Endothelial cell of umbilical vein (primary cell): Measurements from ENCODE around the gene ABHD14A. TPM values are rescaled to one million over a fixed set of nuclear protein-coding genes. Genes with fewer than 3 reads are reported as not detected.

Source experiments
- BruUV-seq: library from RNA; stranded (reverse); fragments of 400-500 nt; replicated peaks from 2 replicates; lab custom pipeline; 2021; lab: Mats Ljungman, UMichigan
- CTCF ChIA-PET: fragments of 300-600, 350-600 bp; sonication (Branson Sonifier 250); formaldehyde crosslinking; loops from one replicate; lab custom pipeline; 2021; ENCODE audit warnings: antibody characterized with exemption, inconsistent platforms; lab: Charles Lee
- POLR2A ChIA-PET: fragments of 300-600, 350-600 bp; sonication (Branson Sonifier 250); formaldehyde crosslinking; loops from one replicate; lab custom pipeline; 2021; ENCODE audit warnings: antibody characterized with exemption, inconsistent platforms; lab: Charles Lee
- DNase-seq: peaks from one replicate; pipeline ENCODE4 v3.0.0-alpha.2; 2011; ENCODE audit warnings: low read depth, low spot score
- FAIRE-seq: peaks from 2 replicates; lab custom pipeline; 2011; peaks lifted over from hg19 to GRCh38; lab: Jason Lieb, UNC
- H2AFZ ChIP-seq: 2 replicates; pipeline ENCODE4 v1.6.0; 2012; ENCODE audit warnings: low read depth, low read length, control low read depth, inconsistent platforms
- H3K27ac ChIP-seq: 2 replicates; pipeline ENCODE4 v1.5.1; 2011; ENCODE audit warnings: low read depth, mild to moderate bottlenecking, control low read depth, low read length, moderate library complexity; ENCODE audit not compliant: insufficient read depth
- H3K27me3 ChIP-seq, 2 experiments: 2 replicates each; pipeline versions ENCODE4 v1.6.0 to v1.6.1; 2011; ENCODE audit warnings: low read length in 2 of 2, mixed read lengths in 1 of 2; ENCODE audit not compliant: control insufficient read depth in 2 of 2, insufficient read depth in 2 of 2
- H3K36me3 ChIP-seq, 2 experiments: 2 replicates in 1 of 2; 3 replicates in 1 of 2; pipeline ENCODE4 v1.5.1; 2011; ENCODE audit warnings: low read length in 2 of 2, mild to moderate bottlenecking in 1 of 2, moderate library complexity in 1 of 2; ENCODE audit not compliant: control insufficient read depth in 2 of 2, insufficient read depth in 2 of 2; ENCODE audit errors: extremely low read depth in 1 of 2
- H3K4me1 ChIP-seq: 3 replicates; pipeline ENCODE4 v1.5.1; 2011; ENCODE audit warnings: mild to moderate bottlenecking, low read length; ENCODE audit not compliant: control insufficient read depth, insufficient read depth; ENCODE audit errors: extremely low read depth
- H3K4me2 ChIP-seq: 2 replicates; pipeline ENCODE4 v1.6.1; 2011; ENCODE audit warnings: low read length, control low read depth, mixed read lengths; ENCODE audit not compliant: insufficient read depth
- H3K4me3 ChIP-seq, 3 experiments: fragments of 200-600 bp in 1 of 3; sonication (generic), shearing (Covaris generic) in 1 of 3; replicated peaks in 1 of 3; 2 replicates each; pipeline ENCODE4 v1.5.1; 2011 to 2016; ENCODE audit warnings: control low read depth in 3 of 3, low read length in 3 of 3, mild to moderate bottlenecking in 2 of 3, inconsistent platforms in 1 of 3, low read depth in 1 of 3, moderate library complexity in 1 of 3; ENCODE audit not compliant: insufficient read depth in 1 of 3
- H3K79me2 ChIP-seq: 2 replicates; pipeline ENCODE4 v1.6.0; 2012; ENCODE audit warnings: low read length, inconsistent platforms; ENCODE audit not compliant: control insufficient read depth, insufficient read depth
- H3K9ac ChIP-seq: replicated peaks from 2 replicates; pipeline ENCODE3; 2011; ENCODE audit warnings: low read length, control low read depth; ENCODE audit not compliant: insufficient read depth; ENCODE audit errors: extremely low read depth
- H3K9me1 ChIP-seq: replicated peaks from 3 replicates; pipeline ENCODE4 v1.6.0; 2011; ENCODE audit warnings: mild to moderate bottlenecking, low read length; ENCODE audit not compliant: control insufficient read depth, insufficient read depth; ENCODE audit errors: extremely low read depth
- H3K9me3 ChIP-seq: replicated peaks from 2 replicates; pipeline ENCODE4 v1.5.1; 2012; ENCODE audit warnings: low read length, inconsistent platforms; ENCODE audit not compliant: control insufficient read depth, insufficient read depth
- H4K20me1 ChIP-seq: replicated peaks from 2 replicates; pipeline ENCODE3; 2011; ENCODE audit warnings: mild to moderate bottlenecking, low read length; ENCODE audit not compliant: control insufficient read depth, insufficient read depth; ENCODE audit errors: extremely low read depth
- EZH2 ChIP-seq: IDR thresholded peaks from 2 replicates; pipeline ENCODE4 v1.6.1; 2012; ENCODE audit warnings: borderline replicate concordance, low read depth, mild to moderate bottlenecking, moderate library complexity, low read length, inconsistent platforms; ENCODE audit not compliant: severe bottlenecking
- FOS ChIP-seq: IDR thresholded peaks from 2 replicates; pipeline ENCODE4 v1.6.1; 2011; ENCODE audit warnings: mild to moderate bottlenecking, low read length, moderate library complexity, borderline replicate concordance; ENCODE audit not compliant: insufficient read depth
- GATA2 ChIP-seq: IDR thresholded peaks from 2 replicates; pipeline ENCODE4 v1.7.0; 2011; ENCODE audit warnings: low read depth, mild to moderate bottlenecking, moderate library complexity, mixed read lengths, low read length; ENCODE audit not compliant: insufficient read length, insufficient read depth
- JUN ChIP-seq: IDR thresholded peaks from 2 replicates; pipeline ENCODE4 v1.6.1; 2011; ENCODE audit warnings: borderline replicate concordance, low read depth; ENCODE audit not compliant: insufficient read length, insufficient read depth
- MYC ChIP-seq: IDR thresholded peaks from one replicate; pipeline ENCODE4 v1.6.1; 2011; ENCODE audit warnings: mild to moderate bottlenecking, low read depth, low read length
- POLR2A ChIP-seq: IDR thresholded peaks from 2 replicates; pipeline ENCODE4 v1.6.1; 2012; ENCODE audit warnings: low read depth, mild to moderate bottlenecking, control low read depth, low read length
- POLR2AphosphoS5 ChIP-seq: IDR thresholded peaks from 2 replicates; pipeline ENCODE4 v1.6.1; 2012; ENCODE audit warnings: low read depth, mild to moderate bottlenecking, control low read depth, low read length, moderate library complexity; ENCODE audit not compliant: insufficient read depth
- dilution Hi-C: fragments of 300-500 bp; cut with MboI; formaldehyde crosslinking; loops from one replicate; pipeline ENCODE4 v1.15.0; 2019; ENCODE audit warnings: low sequenced_read_pairs; ENCODE audit not compliant: extremely low pct_ligation_motif_present
- intact Hi-C: fragments of 100-400 bp; cut with micrococcal nuclease; formaldehyde crosslinking; loops from one replicate; pipeline ENCODE4 v1.10.0; 2022
- polyA plus RNA-seq, 4 experiments: library from polyadenylated mRNA; depleted of rRNA in 3 of 4; stranded (reverse) in 3 of 4; unstranded in 1 of 4; fragments of >200 nt; gene quantifications; 2 replicates each; pipeline versions ENCODE4 v1.2.1 to v1.2.3, GENCODE V29; 2011 to 2012; ENCODE audit warnings: missing spikeins in 1 of 4
- total RNA-seq: library from RNA; stranded (reverse); gene quantifications from 2 replicates; pipeline ENCODE4 v1.2.3, GENCODE V29; 2021
- TF ChIP-seq, protein P1 (sequence below): IDR thresholded peaks from 2 replicates; pipeline ENCODE4 v1.6.1; 2011; ENCODE audit not compliant: insufficient read depth, insufficient read length
- TF ChIP-seq, protein P2 (sequence below), 2 donors: IDR thresholded peaks; 1 replicate in 1 of 2; 2 replicates in 1 of 2; pipeline ENCODE4 v1.5.1; 2011; ENCODE audit warnings: low read length in 2 of 2, mild to moderate bottlenecking in 2 of 2, moderate library complexity in 2 of 2, control low read depth in 1 of 2, inconsistent platforms in 1 of 2, low read depth in 1 of 2; ENCODE audit not compliant: insufficient read depth in 1 of 2; ENCODE audit errors: extremely low read depth in 1 of 2

ABHD14A gene
- total and polyA plus RNA-seq, 2 donors (not counting 3 experiments of a cell fraction or from before 2014, with no cell fraction given), result 6.6 to 23.7 TPM

DNA sequence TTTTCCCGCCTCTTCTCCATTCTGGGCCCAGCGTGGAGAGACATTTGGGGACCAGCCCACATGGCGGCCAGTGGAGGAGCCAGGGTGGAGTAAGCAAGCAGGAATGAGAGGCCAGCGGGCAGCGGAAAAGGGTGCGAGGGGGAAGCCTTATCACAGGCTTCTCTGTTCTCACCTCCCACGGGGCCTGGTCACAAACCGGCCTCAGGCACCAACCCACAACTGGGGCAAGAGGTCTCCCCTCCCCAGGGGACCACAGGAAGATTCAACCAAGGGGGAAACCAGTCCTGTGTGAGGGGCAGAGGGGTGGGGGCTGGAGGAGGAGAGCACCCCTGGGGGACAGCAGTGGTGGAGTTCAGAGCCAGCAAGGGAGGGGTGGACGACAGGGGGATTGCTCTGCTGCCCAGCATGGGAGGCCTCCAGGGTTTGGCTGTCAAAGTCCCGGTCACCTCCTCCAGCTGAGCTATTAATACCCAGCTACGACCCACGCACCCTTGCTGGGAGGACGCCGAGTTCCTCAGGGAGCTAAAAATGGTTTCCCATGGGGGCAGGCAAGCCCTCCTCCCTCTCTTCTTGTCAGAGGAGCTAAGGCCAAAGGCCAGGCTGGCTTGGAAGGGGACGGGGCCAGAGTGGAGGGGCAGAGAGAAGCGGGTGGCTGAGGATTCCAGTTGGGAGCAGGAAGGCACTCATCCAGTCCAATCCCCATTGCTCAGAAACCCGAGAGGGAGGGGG, 44.7 kb downstream of the ABHD14A start:
- H4K20me1 ChIP-seq, result no peaks in the 10 kb centered on the region
- DNase-seq, result no peak
- no peaks in the 10 kb centered on the region for H3K79me2 ChIP-seq
- H3K4me1 ChIP-seq, result peaks cover 3% of the 10 kb centered on the region
- H3K9ac ChIP-seq, result no peak overlapping the region
- no peaks in the 10 kb centered on the region for H3K36me3 ChIP-seq
- BruUV-seq, result no TSS peak
- ChIA-PET POLR2A (no interaction called here), CTCF (interaction anchor here (0.6 to 1.4 kb wide), 2 partner anchors 27 to 33 kb away, joined by 3 read pairs; no protein-coding TSS in a partner anchor)
- H2AFZ ChIP-seq, result no peak overlapping the region
- no peaks in the 10 kb centered on the region for H3K9me3 ChIP-seq
- no peak for FAIRE-seq
- TF ChIP-seq POLR2A (no peak), JUN (no peak), EZH2 (no peak), FOS (no peak), POLR2AphosphoS5 (no peak), MYC (no peak), GATA2 (no peak)
- TF ChIP-seq, protein P1, sequence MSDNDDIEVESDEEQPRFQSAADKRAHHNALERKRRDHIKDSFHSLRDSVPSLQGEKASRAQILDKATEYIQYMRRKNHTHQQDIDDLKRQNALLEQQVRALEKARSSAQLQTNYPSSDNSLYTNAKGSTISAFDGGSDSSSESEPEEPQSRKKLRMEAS, result no peak
- TF ChIP-seq, protein P2, sequence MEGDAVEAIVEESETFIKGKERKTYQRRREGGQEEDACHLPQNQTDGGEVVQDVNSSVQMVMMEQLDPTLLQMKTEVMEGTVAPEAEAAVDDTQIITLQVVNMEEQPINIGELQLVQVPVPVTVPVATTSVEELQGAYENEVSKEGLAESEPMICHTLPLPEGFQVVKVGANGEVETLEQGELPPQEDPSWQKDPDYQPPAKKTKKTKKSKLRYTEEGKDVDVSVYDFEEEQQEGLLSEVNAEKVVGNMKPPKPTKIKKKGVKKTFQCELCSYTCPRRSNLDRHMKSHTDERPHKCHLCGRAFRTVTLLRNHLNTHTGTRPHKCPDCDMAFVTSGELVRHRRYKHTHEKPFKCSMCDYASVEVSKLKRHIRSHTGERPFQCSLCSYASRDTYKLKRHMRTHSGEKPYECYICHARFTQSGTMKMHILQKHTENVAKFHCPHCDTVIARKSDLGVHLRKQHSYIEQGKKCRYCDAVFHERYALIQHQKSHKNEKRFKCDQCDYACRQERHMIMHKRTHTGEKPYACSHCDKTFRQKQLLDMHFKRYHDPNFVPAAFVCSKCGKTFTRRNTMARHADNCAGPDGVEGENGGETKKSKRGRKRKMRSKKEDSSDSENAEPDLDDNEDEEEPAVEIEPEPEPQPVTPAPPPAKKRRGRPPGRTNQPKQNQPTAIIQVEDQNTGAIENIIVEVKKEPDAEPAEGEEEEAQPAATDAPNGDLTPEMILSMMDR (IDR thresholded peaks at IDR 0.05; ENCODE audit: extremely low read depth in 1 of 2, insufficient read depth in 1 of 2, low read depth in 1 of 2, low read length in 2 of 2), result no peak
- intact Hi-C loops (no loop called here), dilution Hi-C loops (no loop called here)
- H3K27ac ChIP-seq, result no peak overlapping the region
- H3K4me2 ChIP-seq, result no peak overlapping the region
- H3K4me3 ChIP-seq, result no peak overlapping the region
- no peaks in the 10 kb centered on the region for H3K27me3 ChIP-seq
- no peaks in the 10 kb centered on the region for H3K9me1 ChIP-seq
